CD4-positive, alpha-beta T cell (primary cell): ENCODE results near the gene LRRC10. TPM values are rescaled to one million over a fixed set of nuclear protein-coding genes. Genes with fewer than 3 reads are reported as not detected.

Experiments
- ATAC-seq: fragments of 200-7000 bp; cut with Tn5 transposase; one replicate; pipeline ENCODE4 v1.10.0; 2022; ENCODE audit warnings: mild to moderate bottlenecking; ENCODE audit not compliant: poor library complexity
- CTCF ChIA-PET: fragments of 350-600 bp; sonication (Branson Sonifier 250); formaldehyde crosslinking; loops from one replicate; lab custom pipeline; 2021; ENCODE audit warnings: antibody characterized with exemption, inconsistent platforms; lab: Charles Lee
- POLR2A ChIA-PET: fragments of 350-600 bp; sonication (Branson Sonifier 250); formaldehyde crosslinking; loops from one replicate; lab custom pipeline; 2021; ENCODE audit warnings: antibody characterized with exemption, inconsistent platforms; lab: Charles Lee
- DNase-seq, 14 experiments: peaks; one replicate each; pipeline ENCODE4 v3.0.0-alpha.2; 2013 to 2020; ENCODE audit warnings: mixed read lengths in 2 of 14
- H3K27ac ChIP-seq, 2 donors: one replicate each; pipeline versions ENCODE4 v1.5.1 to v1.7.0; 2013; ENCODE audit warnings: low read length in 2 of 2, low read depth in 1 of 2, mild to moderate bottlenecking in 1 of 2
- H3K27me3 ChIP-seq, 2 experiments: 1 replicate in 1 of 2; 2 replicates in 1 of 2; pipeline versions ENCODE4 v1.6.1 to v1.7.0; 2013; ENCODE audit warnings: low read length in 2 of 2, control low read depth in 1 of 2, mild to moderate bottlenecking in 1 of 2, moderate library complexity in 1 of 2; ENCODE audit not compliant: insufficient read depth in 2 of 2, control insufficient read depth in 1 of 2
- H3K36me3 ChIP-seq: one replicate; pipeline ENCODE4 v1.6.1; 2013; ENCODE audit warnings: low read length, control low read depth; ENCODE audit not compliant: insufficient read depth
- H3K4me1 ChIP-seq: one replicate; pipeline ENCODE4 v1.6.1; 2013; ENCODE audit warnings: low read length, control low read depth; ENCODE audit not compliant: insufficient read depth
- H3K4me3 ChIP-seq: one replicate; pipeline ENCODE4 v1.5.1; 2013; ENCODE audit warnings: mild to moderate bottlenecking, low read length, moderate library complexity
- H3K9me3 ChIP-seq, 2 experiments: 1 replicate in 1 of 2; 2 replicates in 1 of 2; pipeline versions ENCODE4 v1.6.1 to v1.7.0; 2013; ENCODE audit warnings: low read length in 2 of 2, mild to moderate bottlenecking in 2 of 2, control low read depth in 1 of 2, moderate library complexity in 1 of 2; ENCODE audit not compliant: control insufficient read depth in 1 of 2, insufficient read depth in 1 of 2
- H3K27ac Mint-ChIP-seq: one replicate; pipeline ENCODE4 v1.8.0; 2020; ENCODE audit warnings: mixed read lengths
- H3K27me3 Mint-ChIP-seq: one replicate; pipeline ENCODE4 v1.8.0; 2021; ENCODE audit warnings: mixed read lengths
- H3K36me3 Mint-ChIP-seq: one replicate; pipeline ENCODE4 v1.8.0; 2021; ENCODE audit warnings: low read depth, mixed read lengths
- H3K4me1 Mint-ChIP-seq: one replicate; pipeline ENCODE4 v1.8.0; 2021; ENCODE audit warnings: low read depth, mixed read lengths
- H3K4me3 Mint-ChIP-seq: one replicate; pipeline ENCODE4 v1.8.0; 2020; ENCODE audit warnings: mild to moderate bottlenecking, mixed read lengths
- H3K9me3 Mint-ChIP-seq: one replicate; pipeline ENCODE4 v1.8.0; 2020; ENCODE audit warnings: mixed read lengths
- intact Hi-C, 2 experiments: fragments of 100-400 bp; cut with DNase I in 1 of 2; cut with micrococcal nuclease in 1 of 2; formaldehyde crosslinking; loops; one replicate each; pipeline versions ENCODE4 v1.15.1 to v1.9.0; 2023 to 2025; cut with DNase I, micrococcal nuclease
- total RNA-seq, 174 experiments: library from RNA in 2 of 174; stranded (reverse) in 2 of 174; gene quantifications; one replicate each; pipeline ENCODE4 v1.2.3 and lab custom pipeline; 2021 to 2026
- TF ChIP-seq, protein P1 (sequence below): fragments of 200-600 bp; IDR thresholded peaks from one replicate; pipeline ENCODE4 v1.8.0; 2022; ENCODE audit warnings: antibody characterized with exemption, mild to moderate bottlenecking

LRRC10 gene
- total RNA-seq, 2 experiments from 2014 or later, result not detected

DNA sequence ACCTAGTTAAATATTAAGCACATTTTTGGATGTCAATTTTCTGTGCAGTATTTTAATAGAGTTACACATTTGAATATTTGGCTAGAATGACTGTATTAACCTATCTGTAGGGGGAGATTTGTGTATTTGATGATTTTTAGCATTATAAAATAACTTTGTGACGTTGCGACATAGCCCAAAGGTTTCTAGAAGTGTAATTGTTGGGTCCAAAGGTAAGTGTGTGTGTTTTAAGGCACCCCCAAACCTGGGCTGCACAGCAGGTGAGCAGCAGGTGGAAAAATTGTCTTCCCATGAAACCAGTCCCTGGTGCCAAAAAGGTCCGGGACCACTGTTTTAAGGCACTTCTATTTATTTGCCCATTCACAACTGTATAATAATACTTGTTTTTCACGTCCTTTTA is 22.2 kb downstream of the LRRC10 start:
- intact Hi-C loops, result loop anchor here (5.0 to 10.0 kb wide), 5 partner anchors 149 to 776 kb away; partner anchors contain the start of genes KCNMB4 (in 1 of the 2), RAB3IP (in 1 of the 2) and YEATS4 (in 1 of the 2)
- ATAC-seq (no peak), DNase-seq (no peak)
- ChIA-PET POLR2A (no interaction called here), CTCF (no interaction called here)
- H3K4me3 ChIP-seq, result no peak overlapping the region
- H3K4me3 Mint-ChIP-seq, result peak overlapping the region; percentile 7
- H3K36me3 Mint-ChIP-seq, result peaks cover 80% of the 10 kb centered on the region
- H3K27me3 ChIP-seq, result no peaks in the 10 kb centered on the region
- peaks cover 70% of the 10 kb centered on the region for H3K36me3 ChIP-seq
- H3K27ac Mint-ChIP-seq, result no peak overlapping the region
- TF ChIP-seq, protein P1, sequence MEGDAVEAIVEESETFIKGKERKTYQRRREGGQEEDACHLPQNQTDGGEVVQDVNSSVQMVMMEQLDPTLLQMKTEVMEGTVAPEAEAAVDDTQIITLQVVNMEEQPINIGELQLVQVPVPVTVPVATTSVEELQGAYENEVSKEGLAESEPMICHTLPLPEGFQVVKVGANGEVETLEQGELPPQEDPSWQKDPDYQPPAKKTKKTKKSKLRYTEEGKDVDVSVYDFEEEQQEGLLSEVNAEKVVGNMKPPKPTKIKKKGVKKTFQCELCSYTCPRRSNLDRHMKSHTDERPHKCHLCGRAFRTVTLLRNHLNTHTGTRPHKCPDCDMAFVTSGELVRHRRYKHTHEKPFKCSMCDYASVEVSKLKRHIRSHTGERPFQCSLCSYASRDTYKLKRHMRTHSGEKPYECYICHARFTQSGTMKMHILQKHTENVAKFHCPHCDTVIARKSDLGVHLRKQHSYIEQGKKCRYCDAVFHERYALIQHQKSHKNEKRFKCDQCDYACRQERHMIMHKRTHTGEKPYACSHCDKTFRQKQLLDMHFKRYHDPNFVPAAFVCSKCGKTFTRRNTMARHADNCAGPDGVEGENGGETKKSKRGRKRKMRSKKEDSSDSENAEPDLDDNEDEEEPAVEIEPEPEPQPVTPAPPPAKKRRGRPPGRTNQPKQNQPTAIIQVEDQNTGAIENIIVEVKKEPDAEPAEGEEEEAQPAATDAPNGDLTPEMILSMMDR, result no peak
- H3K27me3 Mint-ChIP-seq, result no peaks in the 10 kb centered on the region
- H3K4me1 ChIP-seq, result peaks cover 12% of the 10 kb centered on the region
- no peak overlapping the region for H3K27ac ChIP-seq
- no peaks in the 10 kb centered on the region for H3K9me3 Mint-ChIP-seq
- H3K9me3 ChIP-seq, result no peaks in the 10 kb centered on the region
- H3K4me1 Mint-ChIP-seq, result peaks cover 27% of the 10 kb centered on the region

DNA sequence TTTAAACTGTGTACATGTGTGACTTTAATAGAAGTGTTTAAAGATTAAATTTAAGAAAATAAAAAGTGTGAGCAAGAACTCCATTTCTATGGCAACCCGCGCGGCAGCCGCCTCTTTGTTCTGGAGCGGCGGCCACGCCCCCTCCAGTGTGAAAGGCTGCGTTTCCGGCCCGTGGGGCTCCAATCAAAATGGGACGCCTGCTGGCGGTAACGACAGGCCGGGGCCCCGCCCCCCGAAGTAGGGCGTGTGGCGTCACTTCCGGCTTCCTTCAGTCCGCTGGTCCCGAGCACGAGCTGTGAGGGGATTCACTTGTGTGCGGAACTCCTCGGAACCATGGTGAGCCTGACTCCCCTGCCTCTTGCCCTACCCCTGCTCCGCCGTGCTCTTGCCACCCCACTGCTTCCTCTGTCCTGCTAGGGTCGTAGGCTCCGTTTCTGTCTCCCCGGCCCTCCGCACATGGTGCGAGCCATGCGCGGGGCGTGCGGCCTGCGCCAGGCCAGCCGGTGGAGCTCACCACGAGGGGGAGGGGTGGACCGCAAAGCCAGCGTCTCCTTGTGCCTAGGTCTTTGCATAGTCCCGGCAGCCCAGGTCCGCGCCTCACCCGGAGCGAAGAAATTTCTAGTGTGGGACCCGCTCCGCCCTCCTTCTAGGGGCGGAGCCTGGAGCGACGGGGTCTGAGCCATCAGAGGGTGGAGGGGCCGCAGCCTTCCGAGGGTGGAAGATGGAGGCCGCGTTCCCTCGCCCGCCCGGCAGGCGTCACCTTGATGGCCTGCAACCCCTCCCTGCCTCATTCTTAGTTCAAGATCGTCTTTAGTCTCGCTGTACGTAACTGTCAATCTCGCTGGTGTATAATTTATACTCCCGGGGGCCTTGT is 25.3 kb downstream of the LRRC10 start, which contains the start of gene CCT2:
TSS of gene CCT2 (plus strand) at position 271 of the 874 bp plus-strand sequence. CDS start at position 334, 63 bp downstream.
- ATAC-seq, result peak; percentile 87
- H3K9me3 Mint-ChIP-seq, result no peaks in the 10 kb centered on the region
- H3K27me3 Mint-ChIP-seq, result no peaks in the 10 kb centered on the region
- peak within 1 kb of the TSS; percentile 99 for H3K4me3 Mint-ChIP-seq
- Histone ChIP-seq H3K36me3 (peaks cover 39% of the 10 kb centered on the region), H3K4me1 (peaks cover 12% of the 10 kb centered on the region), H3K9me3 (no peaks in the 10 kb centered on the region), H3K4me3 (peak within 1 kb of the TSS; percentile 98), H3K27me3 (no peaks in the 10 kb centered on the region), H3K27ac (peak within 1 kb of the TSS; percentile 96 to 97)
- TF ChIP-seq, protein P1, result peak; percentile 28
- DNase-seq, result peak; percentile 92 to 99 (median 96)
- peaks cover 49% of the 10 kb centered on the region for H3K36me3 Mint-ChIP-seq
- peak within 1 kb of the TSS; percentile 98 for H3K27ac Mint-ChIP-seq
- H3K4me1 Mint-ChIP-seq, result peaks cover 27% of the 10 kb centered on the region
- ChIA-PET POLR2A (interaction anchor here (0.6 to 3.4 kb wide), 7 partner anchors 10 to 346 kb away, joined by 3 to 30 read pairs (median 4); partner anchors contain the start of genes FRS2 and RAB3IP), CTCF (interaction anchor here (1.2 to 3.1 kb wide), 3 partner anchors 15 to 227 kb away, joined by 4 to 11 read pairs (median 6); no protein-coding TSS in a partner anchor)
- intact Hi-C loops, result loop anchor here (5.0 to 10.0 kb wide), 5 partner anchors 152 to 779 kb away; partner anchors contain the start of genes KCNMB4 (in 1 of the 2), RAB3IP (in 1 of the 2) and YEATS4 (in 1 of the 2)

DNA sequence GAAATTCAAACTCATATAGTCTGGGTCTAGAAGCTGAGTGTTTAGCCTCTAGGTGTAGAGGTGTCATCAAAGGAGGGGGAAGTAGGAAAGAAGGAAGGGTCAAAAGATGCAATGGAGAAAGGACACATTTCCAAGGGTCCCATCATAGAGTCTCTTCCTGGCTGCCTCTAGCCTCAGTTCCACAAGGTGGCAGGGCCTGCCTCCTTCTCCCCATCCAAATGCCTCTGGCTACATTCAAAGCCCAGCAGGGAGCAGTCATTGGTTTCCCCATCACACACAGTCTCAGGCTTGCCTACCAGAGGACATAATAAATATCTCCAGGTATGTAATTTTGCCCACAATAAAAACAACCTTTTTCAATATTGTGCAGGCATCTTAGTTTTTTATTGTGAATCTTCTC is 27.5 kb downstream of the LRRC10 start:
- no peaks in the 10 kb centered on the region for H3K9me3 ChIP-seq
- intact Hi-C loops, result loop anchor here in 1 of 2 experiments (5.0 to 10.0 kb wide), 6 partner anchors 116 to 1251 kb away; partner anchors contain the start of genes KCNMB4, MDM1 and RAB3IP
- TF ChIP-seq, protein P1, result no peak
- no peak overlapping the region for H3K27ac Mint-ChIP-seq
- H3K4me1 ChIP-seq, result peaks cover 12% of the 10 kb centered on the region
- no peak for DNase-seq
- peaks cover 19% of the 10 kb centered on the region for H3K4me1 Mint-ChIP-seq
- CTCF ChIA-PET, result interaction anchor here (1.4 kb wide), 1 partner anchor 226 kb away, joined by 4 read pairs; no protein-coding TSS in a partner anchor
- peaks cover 17% of the 10 kb centered on the region for H3K36me3 ChIP-seq
- H3K27me3 ChIP-seq, result no peaks in the 10 kb centered on the region
- POLR2A ChIA-PET, result no interaction called here
- peaks cover 26% of the 10 kb centered on the region for H3K36me3 Mint-ChIP-seq
- ATAC-seq, result no peak
- H3K9me3 Mint-ChIP-seq, result no peaks in the 10 kb centered on the region
- no peak overlapping the region for H3K27ac ChIP-seq
- H3K4me3 Mint-ChIP-seq, result peak overlapping the region; percentile 25
- H3K27me3 Mint-ChIP-seq, result no peaks in the 10 kb centered on the region
- no peak overlapping the region for H3K4me3 ChIP-seq
